HL-60 (cell line): ENCODE measurements around the gene RAVER1.

Experiments
- CTCF ChIP-seq: IDR thresholded peaks from one replicate; pipeline ENCODE4 v1.5.1; 2011; ENCODE audit warnings: low read length, control low read depth, inconsistent platforms; ENCODE audit not compliant: insufficient read depth
- POLR2AphosphoS5 ChIP-seq: IDR thresholded peaks from 2 replicates; pipeline ENCODE4 v1.6.1; 2012; ENCODE audit warnings: low read depth
- REST ChIP-seq: IDR thresholded peaks from 2 replicates; pipeline ENCODE4 v1.6.1; 2012; ENCODE audit warnings: low read depth; ENCODE audit not compliant: insufficient replicate concordance
- SPI1 ChIP-seq: IDR thresholded peaks from 2 replicates; pipeline ENCODE4 v1.6.1; 2012; ENCODE audit warnings: low read depth, mild to moderate bottlenecking, borderline replicate concordance

- TF ChIP-seq CTCF (no peak), POLR2AphosphoS5 (no peak), REST (no peak), SPI1 (no peak)
These were observed 5.6 kb upstream of the RAVER1 start for GRCh38 chr19:10338940-10339339.
